OCI-LY1 (cell line): ENCODE measurements around the gene MXD4.

Source experiments
- CTCF ChIP-seq: fragments of 200-600 bp; sonication (generic), shearing (Covaris generic); IDR thresholded peaks from 2 replicates; pipeline ENCODE4 v1.5.1; 2017; ENCODE audit warnings: mild to moderate bottlenecking, antibody characterized with exemption, low read length, moderate library complexity, mixed read lengths
- EZH2 ChIP-seq: fragments of 200-600 bp; sonication (generic), shearing (Covaris generic); IDR thresholded peaks from 2 replicates; pipeline ENCODE4 v1.8.0; 2017; ENCODE audit warnings: borderline replicate concordance, mixed run types, mild to moderate bottlenecking, antibody characterized with exemption, low read length, moderate library complexity, mixed read lengths

DNA sequence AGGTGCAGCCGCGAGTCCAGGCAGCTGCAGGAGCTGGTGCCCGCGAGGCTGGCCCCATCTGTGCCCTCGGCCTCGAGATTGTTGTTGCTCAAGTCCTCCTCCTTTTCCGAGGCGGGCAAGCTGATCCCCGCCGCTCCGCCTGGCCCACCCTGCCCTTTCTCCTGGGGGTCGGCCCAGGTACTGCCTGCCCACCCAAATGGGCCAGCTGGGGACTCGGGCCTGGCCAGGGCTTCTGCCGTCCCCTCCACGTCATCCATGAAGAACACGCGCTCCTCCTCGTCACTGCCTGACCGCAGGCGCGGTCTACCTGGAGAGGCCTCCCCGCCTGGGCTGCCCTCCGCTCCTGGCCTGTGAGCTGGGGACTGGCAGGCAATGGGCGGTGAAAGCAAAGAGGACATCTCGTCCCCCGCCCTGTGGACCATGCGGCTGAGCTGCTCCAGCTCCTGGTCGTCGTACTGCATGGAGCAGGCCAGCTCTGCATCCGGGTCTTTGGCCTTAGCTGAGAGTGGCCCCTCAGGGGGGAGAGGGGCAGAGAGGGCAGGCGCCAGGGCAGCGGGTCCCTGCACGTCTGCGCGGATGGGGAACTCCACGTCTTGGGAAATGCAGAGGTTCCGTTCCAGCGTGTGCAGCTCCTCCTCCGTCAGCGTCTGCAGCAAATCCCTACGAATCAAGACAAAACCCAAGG lies 43.1 kb upstream of the MXD4 start:
- TF ChIP-seq CTCF: no peak
- TF ChIP-seq EZH2: no peak
